ENCODE measurements around the gene VPS13D.

GRCh38 chr1:12335815-12336214 is 106.0 kb downstream of the VPS13D start:
- TF ChIP-seq, protein P1, sequence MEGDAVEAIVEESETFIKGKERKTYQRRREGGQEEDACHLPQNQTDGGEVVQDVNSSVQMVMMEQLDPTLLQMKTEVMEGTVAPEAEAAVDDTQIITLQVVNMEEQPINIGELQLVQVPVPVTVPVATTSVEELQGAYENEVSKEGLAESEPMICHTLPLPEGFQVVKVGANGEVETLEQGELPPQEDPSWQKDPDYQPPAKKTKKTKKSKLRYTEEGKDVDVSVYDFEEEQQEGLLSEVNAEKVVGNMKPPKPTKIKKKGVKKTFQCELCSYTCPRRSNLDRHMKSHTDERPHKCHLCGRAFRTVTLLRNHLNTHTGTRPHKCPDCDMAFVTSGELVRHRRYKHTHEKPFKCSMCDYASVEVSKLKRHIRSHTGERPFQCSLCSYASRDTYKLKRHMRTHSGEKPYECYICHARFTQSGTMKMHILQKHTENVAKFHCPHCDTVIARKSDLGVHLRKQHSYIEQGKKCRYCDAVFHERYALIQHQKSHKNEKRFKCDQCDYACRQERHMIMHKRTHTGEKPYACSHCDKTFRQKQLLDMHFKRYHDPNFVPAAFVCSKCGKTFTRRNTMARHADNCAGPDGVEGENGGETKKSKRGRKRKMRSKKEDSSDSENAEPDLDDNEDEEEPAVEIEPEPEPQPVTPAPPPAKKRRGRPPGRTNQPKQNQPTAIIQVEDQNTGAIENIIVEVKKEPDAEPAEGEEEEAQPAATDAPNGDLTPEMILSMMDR (IDR thresholded peaks at IDR 0.05; ENCODE audit: borderline replicate concordance, extremely low read depth, low read length, poor library complexity, severe bottlenecking) = no peak
- TF ChIP-seq EZH2 (IDR thresholded peaks at IDR 0.05; ENCODE audit: borderline replicate concordance, low read depth, low read length, severe bottlenecking) = no peak
